HL-60 (cell line): Measurements from ENCODE around the gene BOD1L1.
A peak's percentile ranks its signal among the peaks of the same experiment; 100 is the strongest.

Source experiments
- DNase-seq, 2 experiments: peaks; one replicate each; pipeline ENCODE4 v3.0.0-alpha.2; 2010 to 2020; ENCODE audit warnings: low read depth in 1 of 2, low spot score in 1 of 2
- H3K27ac ChIP-seq: fragments of 250-450 bp; sonication (Bioruptor Pico); replicated peaks from 2 replicates; pipeline ENCODE4 v1.5.1; 2020; ENCODE audit warnings: mild to moderate bottlenecking, moderate library complexity
- H3K27me3 ChIP-seq: fragments of 250-450 bp; sonication (Bioruptor Pico); 2 replicates; pipeline ENCODE4 v1.5.1; 2021; ENCODE audit warnings: mild to moderate bottlenecking, moderate library complexity; ENCODE audit not compliant: insufficient read depth, poor library complexity, severe bottlenecking
- H3K4me3 ChIP-seq: replicated peaks from 2 replicates; pipeline ENCODE4 v1.5.1; 2011; ENCODE audit warnings: mild to moderate bottlenecking, control low read depth, low read length; ENCODE audit not compliant: insufficient read depth
- GABPA ChIP-seq: IDR thresholded peaks from 2 replicates; pipeline ENCODE4 v1.6.1; 2012; ENCODE audit warnings: low read depth
- POLR2AphosphoS5 ChIP-seq: IDR thresholded peaks from 2 replicates; pipeline ENCODE4 v1.6.1; 2012; ENCODE audit warnings: low read depth
- SPI1 ChIP-seq: IDR thresholded peaks from 2 replicates; pipeline ENCODE4 v1.6.1; 2012; ENCODE audit warnings: low read depth, mild to moderate bottlenecking, borderline replicate concordance
- TF ChIP-seq, protein P1 (sequence below): IDR thresholded peaks from one replicate; pipeline ENCODE4 v1.5.1; 2011; ENCODE audit warnings: low read length, control low read depth, inconsistent platforms; ENCODE audit not compliant: insufficient read depth
- TF ChIP-seq, protein P2 (sequence below): IDR thresholded peaks from 2 replicates; pipeline ENCODE4 v1.6.1; 2012; ENCODE audit warnings: low read depth; ENCODE audit not compliant: insufficient replicate concordance

The BOD1L1 gene

DNA sequence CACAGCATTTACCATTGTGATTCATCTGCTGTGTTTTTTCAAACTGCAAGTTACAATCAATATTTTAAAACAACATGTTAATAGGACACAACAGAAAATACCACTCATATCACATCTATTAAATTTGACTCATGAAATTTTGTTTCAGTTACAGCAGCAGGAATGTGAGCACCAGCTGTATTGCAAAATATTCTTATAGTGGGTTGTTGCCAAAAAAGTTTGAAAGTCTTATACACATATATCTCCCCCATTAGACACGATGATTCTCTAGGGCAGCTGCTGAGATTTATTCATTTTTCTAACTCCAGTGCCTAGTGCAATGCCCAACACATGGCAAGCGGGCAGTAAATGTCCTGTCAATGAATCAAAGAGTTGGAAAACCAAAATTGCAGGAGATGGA is 56.6 kb downstream of the BOD1L1 start:
- TF ChIP-seq POLR2AphosphoS5 (no peak), GABPA (no peak), SPI1 (no peak)
- TF ChIP-seq, protein P1, sequence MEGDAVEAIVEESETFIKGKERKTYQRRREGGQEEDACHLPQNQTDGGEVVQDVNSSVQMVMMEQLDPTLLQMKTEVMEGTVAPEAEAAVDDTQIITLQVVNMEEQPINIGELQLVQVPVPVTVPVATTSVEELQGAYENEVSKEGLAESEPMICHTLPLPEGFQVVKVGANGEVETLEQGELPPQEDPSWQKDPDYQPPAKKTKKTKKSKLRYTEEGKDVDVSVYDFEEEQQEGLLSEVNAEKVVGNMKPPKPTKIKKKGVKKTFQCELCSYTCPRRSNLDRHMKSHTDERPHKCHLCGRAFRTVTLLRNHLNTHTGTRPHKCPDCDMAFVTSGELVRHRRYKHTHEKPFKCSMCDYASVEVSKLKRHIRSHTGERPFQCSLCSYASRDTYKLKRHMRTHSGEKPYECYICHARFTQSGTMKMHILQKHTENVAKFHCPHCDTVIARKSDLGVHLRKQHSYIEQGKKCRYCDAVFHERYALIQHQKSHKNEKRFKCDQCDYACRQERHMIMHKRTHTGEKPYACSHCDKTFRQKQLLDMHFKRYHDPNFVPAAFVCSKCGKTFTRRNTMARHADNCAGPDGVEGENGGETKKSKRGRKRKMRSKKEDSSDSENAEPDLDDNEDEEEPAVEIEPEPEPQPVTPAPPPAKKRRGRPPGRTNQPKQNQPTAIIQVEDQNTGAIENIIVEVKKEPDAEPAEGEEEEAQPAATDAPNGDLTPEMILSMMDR, result no peak
- TF ChIP-seq, protein P2, sequence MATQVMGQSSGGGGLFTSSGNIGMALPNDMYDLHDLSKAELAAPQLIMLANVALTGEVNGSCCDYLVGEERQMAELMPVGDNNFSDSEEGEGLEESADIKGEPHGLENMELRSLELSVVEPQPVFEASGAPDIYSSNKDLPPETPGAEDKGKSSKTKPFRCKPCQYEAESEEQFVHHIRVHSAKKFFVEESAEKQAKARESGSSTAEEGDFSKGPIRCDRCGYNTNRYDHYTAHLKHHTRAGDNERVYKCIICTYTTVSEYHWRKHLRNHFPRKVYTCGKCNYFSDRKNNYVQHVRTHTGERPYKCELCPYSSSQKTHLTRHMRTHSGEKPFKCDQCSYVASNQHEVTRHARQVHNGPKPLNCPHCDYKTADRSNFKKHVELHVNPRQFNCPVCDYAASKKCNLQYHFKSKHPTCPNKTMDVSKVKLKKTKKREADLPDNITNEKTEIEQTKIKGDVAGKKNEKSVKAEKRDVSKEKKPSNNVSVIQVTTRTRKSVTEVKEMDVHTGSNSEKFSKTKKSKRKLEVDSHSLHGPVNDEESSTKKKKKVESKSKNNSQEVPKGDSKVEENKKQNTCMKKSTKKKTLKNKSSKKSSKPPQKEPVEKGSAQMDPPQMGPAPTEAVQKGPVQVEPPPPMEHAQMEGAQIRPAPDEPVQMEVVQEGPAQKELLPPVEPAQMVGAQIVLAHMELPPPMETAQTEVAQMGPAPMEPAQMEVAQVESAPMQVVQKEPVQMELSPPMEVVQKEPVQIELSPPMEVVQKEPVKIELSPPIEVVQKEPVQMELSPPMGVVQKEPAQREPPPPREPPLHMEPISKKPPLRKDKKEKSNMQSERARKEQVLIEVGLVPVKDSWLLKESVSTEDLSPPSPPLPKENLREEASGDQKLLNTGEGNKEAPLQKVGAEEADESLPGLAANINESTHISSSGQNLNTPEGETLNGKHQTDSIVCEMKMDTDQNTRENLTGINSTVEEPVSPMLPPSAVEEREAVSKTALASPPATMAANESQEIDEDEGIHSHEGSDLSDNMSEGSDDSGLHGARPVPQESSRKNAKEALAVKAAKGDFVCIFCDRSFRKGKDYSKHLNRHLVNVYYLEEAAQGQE, result no peak
- Histone ChIP-seq H3K27me3 (no peaks in the 10 kb centered on the region), H3K4me3 (no peak overlapping the region), H3K27ac (no peak overlapping the region)
- no peak for DNase-seq

DNA sequence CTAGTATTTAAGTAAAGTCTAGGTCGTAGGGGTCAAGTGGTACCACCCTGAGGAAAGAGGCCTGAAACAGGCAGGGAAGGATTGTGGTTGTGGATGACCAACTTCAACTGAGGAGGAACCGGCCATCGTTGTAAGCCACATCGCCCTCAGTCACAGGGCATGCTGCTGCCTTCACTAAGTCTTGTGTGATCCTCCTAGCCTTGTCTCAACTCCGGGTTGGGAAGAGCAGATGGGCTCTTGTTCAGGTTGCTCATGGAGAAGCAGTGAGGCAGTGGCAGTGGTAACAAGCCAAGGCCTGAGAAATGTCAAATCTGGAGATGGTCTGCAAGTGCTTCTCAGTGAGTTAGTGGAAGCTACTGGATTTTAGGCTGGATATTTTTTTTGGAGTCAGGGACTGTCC is 60.4 kb downstream of the BOD1L1 start:
- Histone ChIP-seq H3K27me3 (no peaks in the 10 kb centered on the region), H3K27ac (no peak overlapping the region), H3K4me3 (no peak overlapping the region)
- peak; percentile 41; the same call in 1 of the 2 replicates for TF ChIP-seq POLR2AphosphoS5
- TF ChIP-seq, protein P2, result no peak
- DNase-seq, result no peak

DNA sequence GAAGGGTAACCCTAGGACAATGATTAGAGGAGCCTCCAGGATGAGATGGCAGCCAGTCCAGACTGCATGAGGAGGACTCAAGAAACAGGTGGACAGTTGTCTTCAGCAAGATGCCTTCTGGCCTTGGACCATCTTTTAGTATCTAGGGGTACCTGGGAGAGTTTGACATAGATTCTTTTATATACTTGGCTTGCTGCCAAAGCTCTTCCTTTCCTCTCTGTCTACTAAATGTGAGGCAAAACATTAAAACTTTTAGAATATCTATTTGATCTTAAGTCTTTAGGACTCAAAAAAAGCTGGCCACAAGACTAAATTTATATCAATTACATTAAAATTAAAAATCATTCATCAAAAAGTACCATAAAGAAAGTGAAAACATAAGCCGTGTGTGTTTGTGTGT is 64.6 kb downstream of the BOD1L1 start:
- Histone ChIP-seq H3K27ac (no peak overlapping the region), H3K4me3 (no peak overlapping the region), H3K27me3 (no peaks in the 10 kb centered on the region)
- DNase-seq, result no peak
- no peak for TF ChIP-seq GABPA
- TF ChIP-seq, protein P2, result no peak
- no peak for TF ChIP-seq POLR2AphosphoS5
- TF ChIP-seq, protein P1, result no peak
- TF ChIP-seq SPI1, result no peak

DNA sequence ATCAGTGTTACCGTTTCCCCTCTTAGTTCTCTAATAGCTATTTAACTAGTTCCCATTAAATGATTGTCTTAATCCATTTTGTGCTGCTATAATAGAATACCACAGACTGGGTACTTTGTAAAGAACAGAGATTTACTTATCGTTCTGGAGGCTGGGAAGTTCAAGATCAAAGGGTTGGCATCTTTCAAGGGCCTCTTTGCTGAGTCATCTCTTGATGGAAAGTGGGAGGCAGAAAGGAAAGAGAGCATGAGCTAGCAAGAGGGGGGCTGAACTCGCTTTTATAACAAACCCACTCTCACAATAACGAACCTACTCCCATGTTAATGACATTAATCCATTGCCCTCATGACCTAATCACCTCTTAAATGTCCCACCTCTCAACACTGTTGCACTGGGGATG is 65.9 kb downstream of the BOD1L1 start:
- Histone ChIP-seq H3K27ac (no peak overlapping the region), H3K4me3 (no peak overlapping the region), H3K27me3 (no peaks in the 10 kb centered on the region)
- DNase-seq, result no peak
- TF ChIP-seq SPI1 (no peak), GABPA (no peak), POLR2AphosphoS5 (no peak)
- TF ChIP-seq, protein P2, result no peak
- TF ChIP-seq, protein P1, result no peak
